Right lobe of liver (tissue), 6 donors: ENCODE measurements around the gene MEGF8. TPM values are rescaled to one million over a fixed set of nuclear protein-coding genes. Genes with fewer than 3 reads are reported as not detected.
A peak's percentile ranks its signal among the peaks of the same experiment; 100 is the strongest.

ENCODE experiments used
- ATAC-seq, 4 donors: fragments of 200-7000 bp; cut with Tn5 transposase; one replicate each; pipeline ENCODE4 v1.9.1; 2020; ENCODE audit warnings: mild to moderate bottlenecking in 4 of 4, moderate library complexity in 4 of 4
- DNase-seq, 3 donors: peaks; one replicate each; pipeline ENCODE4 v3.0.0-alpha.2; 2020
- H3K27ac ChIP-seq, 3 donors: fragments of 200-600 bp; one replicate each; pipeline ENCODE4 v1.8.0; 2022
- H3K27me3 ChIP-seq, 2 donors: fragments of 200-600 bp; one replicate each; pipeline ENCODE4 v1.8.0; 2022
- H3K36me3 ChIP-seq, 4 donors: fragments of 200-600 bp; sonication (generic) in 1 of 4; one replicate each; pipeline versions ENCODE4 v1.5.1 to v1.8.0; 2017 to 2022; ENCODE audit warnings: control low read depth in 1 of 4
- H3K4me1 ChIP-seq, 4 donors: fragments of 200-600 bp; sonication (generic) in 1 of 4; one replicate each; pipeline versions ENCODE4 v1.5.1 to v1.8.0; 2017 to 2022; ENCODE audit warnings: control low read depth in 1 of 4
- H3K4me3 ChIP-seq, 3 donors: fragments of 200-600 bp; one replicate each; pipeline ENCODE4 v1.8.0; 2022
- H3K9me3 ChIP-seq, 4 donors: fragments of 200-600 bp; sonication (generic) in 1 of 4; one replicate each; pipeline versions ENCODE4 v1.5.1 to v1.8.0; 2017 to 2022; ENCODE audit warnings: control low read depth in 1 of 4
- POLR2A ChIP-seq: fragments of 450-650 bp; IDR thresholded peaks from one replicate; pipeline ENCODE4 v1.6.1; 2017; ENCODE audit warnings: antibody characterized with exemption, mild to moderate bottlenecking
- WGBS: methylation state at CpG from one replicate; pipeline ENCODE4 v1.1.6; 2018; ENCODE audit warnings: low coverage, low lambda C conversion rate; ENCODE audit not compliant: insufficient coverage; ENCODE audit errors: missing lambda C conversion rate; 5-methylcytosine and 5-hydroxymethylcytosine counted together
- intact Hi-C, 2 donors: fragments of 100-400 bp; cut with DNase I; formaldehyde crosslinking; loops; one replicate each; pipeline versions ENCODE4 v1.11.2 to v1.14.1; 2022
- total RNA-seq, 6 experiments: library from RNA; depleted of rRNA in 2 of 6; stranded (reverse); fragments of >200 nt in 2 of 6; fragmentation: NEBNext Ultra II Directional in 3 of 6; extraction: Animal tissue kit (Norgen Biotek cat#: 25700) in 3 of 6; gene quantifications; one replicate each; pipeline versions ENCODE4 v1.1.0 to v1.2.4, GENCODE V29; 2016 to 2023
- TF ChIP-seq, protein P1 (sequence below), 4 donors: fragments of 200-600 bp in 3 of 4; fragments of 450-650 bp in 1 of 4; IDR thresholded peaks; one replicate each; pipeline versions ENCODE4 v1.5.1 to v1.8.0; 2016 to 2022; ENCODE audit warnings: antibody characterized with exemption in 4 of 4, mild to moderate bottlenecking in 2 of 4
- donor health status: DM: no; HTN: yes; CAD: no.
- donor health status: DM: no; HTN: no; CAD: no.
- donor health status: DM: no; HTN: no; CAD: no.
- donor health status: DM: no; HTN: yes; CAD: no.
- donor health status: DM: no; HTN: yes; CAD: no.

The MEGF8 gene
- total RNA-seq, 6 experiments from 2014 or later, result 5.5 to 11.0 (median 8.7) TPM

GRCh38 chr19:42374826-42375376, 49.5 kb downstream of the MEGF8 start:
- DNase-seq (no peak), ATAC-seq (no peak)
- Histone ChIP-seq H3K4me1 (no peaks in the 10 kb centered on the region), H3K27ac (no peak overlapping the region), H3K36me3 (peaks cover 0 to 2% (median 0%) of the 10 kb centered on the region in 4 donors), H3K9me3 (no peaks in the 10 kb centered on the region), H3K27me3 (no peaks in the 10 kb centered on the region), H3K4me3 (no peak overlapping the region)
- WGBS, result 92% methylated on average over 1 of the region's 11 CpGs
- TF ChIP-seq, protein P1, sequence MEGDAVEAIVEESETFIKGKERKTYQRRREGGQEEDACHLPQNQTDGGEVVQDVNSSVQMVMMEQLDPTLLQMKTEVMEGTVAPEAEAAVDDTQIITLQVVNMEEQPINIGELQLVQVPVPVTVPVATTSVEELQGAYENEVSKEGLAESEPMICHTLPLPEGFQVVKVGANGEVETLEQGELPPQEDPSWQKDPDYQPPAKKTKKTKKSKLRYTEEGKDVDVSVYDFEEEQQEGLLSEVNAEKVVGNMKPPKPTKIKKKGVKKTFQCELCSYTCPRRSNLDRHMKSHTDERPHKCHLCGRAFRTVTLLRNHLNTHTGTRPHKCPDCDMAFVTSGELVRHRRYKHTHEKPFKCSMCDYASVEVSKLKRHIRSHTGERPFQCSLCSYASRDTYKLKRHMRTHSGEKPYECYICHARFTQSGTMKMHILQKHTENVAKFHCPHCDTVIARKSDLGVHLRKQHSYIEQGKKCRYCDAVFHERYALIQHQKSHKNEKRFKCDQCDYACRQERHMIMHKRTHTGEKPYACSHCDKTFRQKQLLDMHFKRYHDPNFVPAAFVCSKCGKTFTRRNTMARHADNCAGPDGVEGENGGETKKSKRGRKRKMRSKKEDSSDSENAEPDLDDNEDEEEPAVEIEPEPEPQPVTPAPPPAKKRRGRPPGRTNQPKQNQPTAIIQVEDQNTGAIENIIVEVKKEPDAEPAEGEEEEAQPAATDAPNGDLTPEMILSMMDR (IDR thresholded peaks at IDR 0.05), result no peak
- no peak for TF ChIP-seq POLR2A
- intact Hi-C loops, result no loop called here

GRCh38 chr19:42375415-42376176, 50.2 kb downstream of the MEGF8 start:
- peaks cover 0 to 2% (median 0%) of the 10 kb centered on the region in 4 donors for H3K36me3 ChIP-seq
- peak in 1 of 3 donors; percentile 52 for DNase-seq
- H3K4me1 ChIP-seq, result no peaks in the 10 kb centered on the region
- TF ChIP-seq, protein P1 (IDR thresholded peaks at IDR 0.05), result no peak
- TF ChIP-seq POLR2A, result no peak
- 92% methylated on average over 2 of the region's 54 CpGs for WGBS
- peak in 1 of 4 donors; percentile 14 for ATAC-seq
- no peak overlapping the region for H3K27ac ChIP-seq
- no peaks in the 10 kb centered on the region for H3K27me3 ChIP-seq
- intact Hi-C loops, result no loop called here
- no peak overlapping the region for H3K4me3 ChIP-seq
- no peaks in the 10 kb centered on the region for H3K9me3 ChIP-seq

- no peak overlapping the region for H3K27ac ChIP-seq
- ATAC-seq (peak in 1 of 4 donors; percentile 3), DNase-seq (peak in 1 of 3 donors; percentile 50)
- intact Hi-C loops, result no loop called here
- H3K4me3 ChIP-seq, result no peak overlapping the region
- no peaks in the 10 kb centered on the region for H3K9me3 ChIP-seq
- peaks cover 0 to 2% (median 0%) of the 10 kb centered on the region in 4 donors for H3K36me3 ChIP-seq
- TF ChIP-seq, protein P1 (IDR thresholded peaks at IDR 0.05), result no peak
- TF ChIP-seq POLR2A, result no peak
- 98% methylated on average over 8 of the region's 17 CpGs for WGBS
- no peaks in the 10 kb centered on the region for H3K4me1 ChIP-seq
- no peaks in the 10 kb centered on the region for H3K27me3 ChIP-seq
Measured at GRCh38 chr19:42376177-42376555, 50.7 kb downstream of the MEGF8 start.

DNA sequence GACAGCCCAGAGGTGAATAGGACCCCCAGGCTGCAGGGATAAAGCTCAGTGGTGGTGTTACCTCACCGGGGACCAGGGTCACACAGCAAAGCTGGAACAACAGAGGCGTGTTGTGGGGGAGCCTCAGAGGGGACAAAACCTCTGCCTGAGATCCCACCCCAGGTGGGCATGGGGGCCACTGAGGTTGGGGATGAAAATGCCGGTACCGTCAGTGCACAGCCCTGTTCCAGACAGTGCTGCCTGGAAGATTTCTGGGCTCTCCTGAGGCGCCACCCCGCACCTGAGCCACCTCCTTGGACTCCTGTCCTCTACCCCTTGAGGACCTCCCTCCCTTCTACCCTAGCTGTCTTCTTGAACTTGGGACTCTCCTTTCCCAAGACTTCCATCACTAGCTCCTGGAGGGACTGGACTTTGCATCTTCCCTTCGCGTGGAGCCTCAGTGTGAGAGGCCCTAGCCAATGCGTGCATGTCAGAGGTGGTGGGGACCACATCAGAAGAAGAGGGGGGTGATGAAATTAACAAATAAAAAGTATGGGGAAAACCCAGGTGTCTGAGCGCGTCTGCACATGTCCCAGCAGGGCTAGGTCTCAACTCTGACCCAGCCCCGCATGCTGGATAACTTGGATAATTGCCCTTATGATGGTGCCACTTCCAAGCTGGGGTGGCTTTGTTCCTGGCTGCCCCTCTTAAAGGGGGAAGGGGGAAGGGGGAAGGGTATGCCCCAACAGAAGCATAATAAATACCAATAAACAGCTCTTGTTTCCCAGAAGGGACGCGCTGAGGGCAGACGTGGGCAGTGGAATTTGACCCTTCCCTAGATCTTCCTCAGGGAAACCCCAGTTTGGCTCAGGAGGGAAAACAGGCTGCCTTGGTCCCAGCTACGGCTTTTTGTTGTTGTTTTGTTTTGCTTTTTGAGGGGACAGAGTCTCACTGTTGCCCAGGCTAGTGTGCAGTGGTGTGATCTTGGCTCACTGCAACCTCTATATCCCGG, 53.1 kb downstream of the MEGF8 start:
- Histone ChIP-seq H3K36me3 (no peaks in the 10 kb centered on the region), H3K4me1 (no peaks in the 10 kb centered on the region), H3K4me3 (no peak overlapping the region), H3K9me3 (no peaks in the 10 kb centered on the region), H3K27ac (no peak overlapping the region), H3K27me3 (no peaks in the 10 kb centered on the region)
- intact Hi-C loops, result no loop called here
- TF ChIP-seq, protein P1 (IDR thresholded peaks at IDR 0.05), result no peak
- TF ChIP-seq POLR2A, result no peak
- peak in 3 of 4 donors; percentile 12 to 46 (median 36) for ATAC-seq
- 20% methylated on average over 9 of the region's 17 CpGs for WGBS
- peak in 1 of 3 donors; percentile 51 for DNase-seq
